Endothelial cell of umbilical vein (primary cell): ENCODE results near the gene SLC12A3. TPM values are rescaled to one million over a fixed set of nuclear protein-coding genes. Genes with fewer than 3 reads are reported as not detected.

Source experiments
- BruUV-seq: library from RNA; stranded (reverse); fragments of 400-500 nt; replicated peaks from 2 replicates; lab custom pipeline; 2021; lab: Mats Ljungman, UMichigan
- CTCF ChIA-PET: fragments of 300-600, 350-600 bp; sonication (Branson Sonifier 250); formaldehyde crosslinking; loops from one replicate; lab custom pipeline; 2021; ENCODE audit warnings: antibody characterized with exemption, inconsistent platforms; lab: Charles Lee
- POLR2A ChIA-PET: fragments of 300-600, 350-600 bp; sonication (Branson Sonifier 250); formaldehyde crosslinking; loops from one replicate; lab custom pipeline; 2021; ENCODE audit warnings: antibody characterized with exemption, inconsistent platforms; lab: Charles Lee
- DNase-seq: peaks from one replicate; pipeline ENCODE4 v3.0.0-alpha.2; 2011; ENCODE audit warnings: low read depth, low spot score
- FAIRE-seq: peaks from 2 replicates; lab custom pipeline; 2011; peaks lifted over from hg19 to GRCh38; lab: Jason Lieb, UNC
- H2AFZ ChIP-seq: 2 replicates; pipeline ENCODE4 v1.6.0; 2012; ENCODE audit warnings: low read depth, low read length, control low read depth, inconsistent platforms
- H3K27ac ChIP-seq: 2 replicates; pipeline ENCODE4 v1.5.1; 2011; ENCODE audit warnings: low read depth, mild to moderate bottlenecking, control low read depth, low read length, moderate library complexity; ENCODE audit not compliant: insufficient read depth
- H3K27me3 ChIP-seq, 2 experiments: 2 replicates each; pipeline versions ENCODE4 v1.6.0 to v1.6.1; 2011; ENCODE audit warnings: low read length in 2 of 2, mixed read lengths in 1 of 2; ENCODE audit not compliant: control insufficient read depth in 2 of 2, insufficient read depth in 2 of 2
- H3K36me3 ChIP-seq, 2 experiments: 2 replicates in 1 of 2; 3 replicates in 1 of 2; pipeline ENCODE4 v1.5.1; 2011; ENCODE audit warnings: low read length in 2 of 2, mild to moderate bottlenecking in 1 of 2, moderate library complexity in 1 of 2; ENCODE audit not compliant: control insufficient read depth in 2 of 2, insufficient read depth in 2 of 2; ENCODE audit errors: extremely low read depth in 1 of 2
- H3K4me1 ChIP-seq: 3 replicates; pipeline ENCODE4 v1.5.1; 2011; ENCODE audit warnings: mild to moderate bottlenecking, low read length; ENCODE audit not compliant: control insufficient read depth, insufficient read depth; ENCODE audit errors: extremely low read depth
- H3K4me2 ChIP-seq: 2 replicates; pipeline ENCODE4 v1.6.1; 2011; ENCODE audit warnings: low read length, control low read depth, mixed read lengths; ENCODE audit not compliant: insufficient read depth
- H3K4me3 ChIP-seq, 3 experiments: fragments of 200-600 bp in 1 of 3; sonication (generic), shearing (Covaris generic) in 1 of 3; replicated peaks in 1 of 3; 2 replicates each; pipeline ENCODE4 v1.5.1; 2011 to 2016; ENCODE audit warnings: control low read depth in 3 of 3, low read length in 3 of 3, mild to moderate bottlenecking in 2 of 3, inconsistent platforms in 1 of 3, low read depth in 1 of 3, moderate library complexity in 1 of 3; ENCODE audit not compliant: insufficient read depth in 1 of 3
- H3K79me2 ChIP-seq: 2 replicates; pipeline ENCODE4 v1.6.0; 2012; ENCODE audit warnings: low read length, inconsistent platforms; ENCODE audit not compliant: control insufficient read depth, insufficient read depth
- H3K9ac ChIP-seq: replicated peaks from 2 replicates; pipeline ENCODE3; 2011; ENCODE audit warnings: low read length, control low read depth; ENCODE audit not compliant: insufficient read depth; ENCODE audit errors: extremely low read depth
- H3K9me1 ChIP-seq: replicated peaks from 3 replicates; pipeline ENCODE4 v1.6.0; 2011; ENCODE audit warnings: mild to moderate bottlenecking, low read length; ENCODE audit not compliant: control insufficient read depth, insufficient read depth; ENCODE audit errors: extremely low read depth
- H3K9me3 ChIP-seq: replicated peaks from 2 replicates; pipeline ENCODE4 v1.5.1; 2012; ENCODE audit warnings: low read length, inconsistent platforms; ENCODE audit not compliant: control insufficient read depth, insufficient read depth
- H4K20me1 ChIP-seq: replicated peaks from 2 replicates; pipeline ENCODE3; 2011; ENCODE audit warnings: mild to moderate bottlenecking, low read length; ENCODE audit not compliant: control insufficient read depth, insufficient read depth; ENCODE audit errors: extremely low read depth
- CTCF ChIP-seq, 2 donors: IDR thresholded peaks; 1 replicate in 1 of 2; 2 replicates in 1 of 2; pipeline ENCODE4 v1.5.1; 2011; ENCODE audit warnings: low read length in 2 of 2, mild to moderate bottlenecking in 2 of 2, moderate library complexity in 2 of 2, control low read depth in 1 of 2, inconsistent platforms in 1 of 2, low read depth in 1 of 2; ENCODE audit not compliant: insufficient read depth in 1 of 2; ENCODE audit errors: extremely low read depth in 1 of 2
- EZH2 ChIP-seq: IDR thresholded peaks from 2 replicates; pipeline ENCODE4 v1.6.1; 2012; ENCODE audit warnings: borderline replicate concordance, low read depth, mild to moderate bottlenecking, moderate library complexity, low read length, inconsistent platforms; ENCODE audit not compliant: severe bottlenecking
- FOS ChIP-seq: IDR thresholded peaks from 2 replicates; pipeline ENCODE4 v1.6.1; 2011; ENCODE audit warnings: mild to moderate bottlenecking, low read length, moderate library complexity, borderline replicate concordance; ENCODE audit not compliant: insufficient read depth
- GATA2 ChIP-seq: IDR thresholded peaks from 2 replicates; pipeline ENCODE4 v1.7.0; 2011; ENCODE audit warnings: low read depth, mild to moderate bottlenecking, moderate library complexity, mixed read lengths, low read length; ENCODE audit not compliant: insufficient read length, insufficient read depth
- JUN ChIP-seq: IDR thresholded peaks from 2 replicates; pipeline ENCODE4 v1.6.1; 2011; ENCODE audit warnings: borderline replicate concordance, low read depth; ENCODE audit not compliant: insufficient read length, insufficient read depth
- MAX ChIP-seq: IDR thresholded peaks from 2 replicates; pipeline ENCODE4 v1.6.1; 2011; ENCODE audit not compliant: insufficient read depth, insufficient read length
- MYC ChIP-seq: IDR thresholded peaks from one replicate; pipeline ENCODE4 v1.6.1; 2011; ENCODE audit warnings: mild to moderate bottlenecking, low read depth, low read length
- POLR2A ChIP-seq: IDR thresholded peaks from 2 replicates; pipeline ENCODE4 v1.6.1; 2012; ENCODE audit warnings: low read depth, mild to moderate bottlenecking, control low read depth, low read length
- POLR2AphosphoS5 ChIP-seq: IDR thresholded peaks from 2 replicates; pipeline ENCODE4 v1.6.1; 2012; ENCODE audit warnings: low read depth, mild to moderate bottlenecking, control low read depth, low read length, moderate library complexity; ENCODE audit not compliant: insufficient read depth
- dilution Hi-C: fragments of 300-500 bp; cut with MboI; formaldehyde crosslinking; loops from one replicate; pipeline ENCODE4 v1.15.0; 2019; ENCODE audit warnings: low sequenced_read_pairs; ENCODE audit not compliant: extremely low pct_ligation_motif_present
- intact Hi-C: fragments of 100-400 bp; cut with micrococcal nuclease; formaldehyde crosslinking; loops from one replicate; pipeline ENCODE4 v1.10.0; 2022
- polyA plus RNA-seq, 4 experiments: library from polyadenylated mRNA; depleted of rRNA in 3 of 4; stranded (reverse) in 3 of 4; unstranded in 1 of 4; fragments of >200 nt; gene quantifications; 2 replicates each; pipeline versions ENCODE4 v1.2.1 to v1.2.3, GENCODE V29; 2011 to 2012; ENCODE audit warnings: missing spikeins in 1 of 4
- total RNA-seq: library from RNA; stranded (reverse); gene quantifications from 2 replicates; pipeline ENCODE4 v1.2.3, GENCODE V29; 2021

SLC12A3 gene
- total and polyA plus RNA-seq, 2 donors (not counting 3 experiments of a cell fraction or from before 2014, with no cell fraction given), result not detected

GRCh38 chr16:56944954-56945839 lies 80.2 kb downstream of the SLC12A3 start:
- POLR2A ChIA-PET, result interaction anchor here (0.8 kb wide), 1 partner anchor 128 kb away, joined by 3 read pairs; no protein-coding TSS in a partner anchor
- Histone ChIP-seq H3K27ac (no peak overlapping the region), H3K9me3 (no peaks in the 10 kb centered on the region), H3K4me2 (no peak overlapping the region), H4K20me1 (no peaks in the 10 kb centered on the region), H3K9me1 (no peaks in the 10 kb centered on the region), H3K4me3 (no peak overlapping the region), H3K36me3 (peaks cover 23 to 37% of the 10 kb centered on the region in 2 experiments), H3K79me2 (no peaks in the 10 kb centered on the region), H2AFZ (no peak overlapping the region), H3K4me1 (no peaks in the 10 kb centered on the region), H3K9ac (no peak overlapping the region), H3K27me3 (no peaks in the 10 kb centered on the region)
- dilution Hi-C loops, result no loop called here
- CTCF ChIA-PET, result interaction anchor here (1.0 to 2.0 kb wide), 4 partner anchors 32 to 152 kb away, joined by 3 to 7 read pairs (median 4); no protein-coding TSS in a partner anchor
- TF ChIP-seq CTCF (IDR thresholded peaks at IDR 0.05; ENCODE audit: extremely low read depth in 1 of 2, insufficient read depth in 1 of 2, low read depth in 1 of 2, low read length in 2 of 2) (no peak), EZH2 (no peak), POLR2AphosphoS5 (no peak), JUN (no peak), MAX (no peak), POLR2A (no peak), GATA2 (no peak), MYC (no peak), FOS (no peak)
- no peak for DNase-seq
- no TSS peak for BruUV-seq
- intact Hi-C loops, result no loop called here
- no peak for FAIRE-seq
